ENCODE data around the gene WWOX.

Gene WWOX

GRCh38 chr16:78706637-78707036 lies 607.2 kb downstream of the WWOX start:
- no peaks in the 10 kb centered on the region for H3K27me3 ChIP-seq (ENCODE audit: insufficient read depth, insufficient read length)
- H3K9ac ChIP-seq (ENCODE audit: insufficient read length, low read depth): no peak overlapping the region
- H3K36me3 ChIP-seq (ENCODE audit: insufficient read depth, insufficient read length, low read length): no peaks in the 10 kb centered on the region
- TF ChIP-seq SUZ12 (IDR thresholded peaks at IDR 0.05; ENCODE audit: extremely low read depth, insufficient read depth, insufficient read length) (no peak), YY1 (IDR thresholded peaks at IDR 0.05; ENCODE audit: insufficient read depth, insufficient read length) (no peak)
- peaks cover 16% of the 10 kb centered on the region for H3K9me3 ChIP-seq (ENCODE audit: insufficient read depth, low read length)
- H3K4me3 ChIP-seq (ENCODE audit: insufficient read length, low read depth): no peak overlapping the region
- no peak for DNase-seq (ENCODE audit: low read depth, low spot score)
- no peaks in the 10 kb centered on the region for H3K4me1 ChIP-seq (ENCODE audit: insufficient read depth, insufficient read length)

- H3K9ac ChIP-seq (ENCODE audit: insufficient read length, low read depth): no peak overlapping the region
- H3K36me3 ChIP-seq (ENCODE audit: insufficient read depth, insufficient read length, low read length): no peaks in the 10 kb centered on the region
- TF ChIP-seq YY1 (IDR thresholded peaks at IDR 0.05; ENCODE audit: insufficient read depth, insufficient read length) (no peak), SUZ12 (IDR thresholded peaks at IDR 0.05; ENCODE audit: extremely low read depth, insufficient read depth, insufficient read length) (no peak), ZNF274 (IDR thresholded peaks at IDR 0.05; ENCODE audit: low read depth, low read length) (no peak)
- no peaks in the 10 kb centered on the region for H3K4me1 ChIP-seq (ENCODE audit: insufficient read depth, insufficient read length)
- H3K4me3 ChIP-seq (ENCODE audit: insufficient read length, low read depth): no peak overlapping the region
- DNase-seq (ENCODE audit: low read depth, low spot score): no peak
- H3K9me3 ChIP-seq (ENCODE audit: insufficient read depth, low read length): peaks cover 16% of the 10 kb centered on the region
- H3K27me3 ChIP-seq (ENCODE audit: insufficient read depth, insufficient read length): no peaks in the 10 kb centered on the region
Observed at GRCh38 chr16:78709137-78709884, 609.9 kb downstream of the WWOX start.

GRCh38 chr16:78715106-78715505 lies 615.7 kb downstream of the WWOX start:
- DNase-seq (ENCODE audit: low read depth, low spot score): no peak
- no peak for TF ChIP-seq YY1 (IDR thresholded peaks at IDR 0.05; ENCODE audit: insufficient read depth, insufficient read length)

DNA sequence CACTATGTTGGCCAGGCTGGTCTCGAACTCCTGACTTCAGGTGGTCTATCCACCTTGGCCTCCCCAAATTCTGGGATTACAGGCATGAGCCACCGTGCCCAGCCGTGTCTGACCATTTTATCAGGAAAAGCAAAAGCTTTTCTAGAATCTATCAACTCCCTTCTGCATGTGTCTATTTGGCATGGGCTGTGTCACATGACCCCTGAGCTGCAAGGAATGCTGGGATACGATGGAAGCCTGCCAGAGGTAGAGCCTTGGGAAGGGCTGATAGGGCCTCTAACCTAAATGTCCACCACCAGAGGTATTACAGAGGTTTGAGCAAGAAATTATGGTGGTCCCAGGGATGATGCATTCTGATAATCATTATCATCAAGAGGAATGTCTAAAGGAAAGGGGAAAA lies 616.2 kb downstream of the WWOX start:
- DNase-seq (ENCODE audit: low read depth, low spot score): no peak
- Histone ChIP-seq H3K9me3 (ENCODE audit: insufficient read depth, low read length) (no peaks in the 10 kb centered on the region), H3K9ac (ENCODE audit: insufficient read length, low read depth) (no peak overlapping the region), H3K36me3 (ENCODE audit: insufficient read depth, insufficient read length, low read length) (no peaks in the 10 kb centered on the region), H3K27me3 (ENCODE audit: insufficient read depth, insufficient read length) (no peaks in the 10 kb centered on the region), H3K4me1 (ENCODE audit: insufficient read depth, insufficient read length) (no peaks in the 10 kb centered on the region), H3K4me3 (ENCODE audit: insufficient read length, low read depth) (no peak overlapping the region)
- TF ChIP-seq SUZ12 (IDR thresholded peaks at IDR 0.05; ENCODE audit: extremely low read depth, insufficient read depth, insufficient read length) (no peak), ZNF274 (IDR thresholded peaks at IDR 0.05; ENCODE audit: low read depth, low read length) (no peak), YY1 (IDR thresholded peaks at IDR 0.05; ENCODE audit: insufficient read depth, insufficient read length) (no peak)

More at GRCh38 chr16:78715106-78715505, 615.7 kb downstream of the WWOX start:
- H3K27me3 ChIP-seq (ENCODE audit: insufficient read depth, insufficient read length): no peaks in the 10 kb centered on the region
- no peaks in the 10 kb centered on the region for H3K4me1 ChIP-seq (ENCODE audit: insufficient read depth, insufficient read length)
- H3K4me3 ChIP-seq (ENCODE audit: insufficient read length, low read depth): no peak overlapping the region
- no peak overlapping the region for H3K9ac ChIP-seq (ENCODE audit: insufficient read length, low read depth)
- H3K9me3 ChIP-seq (ENCODE audit: insufficient read depth, low read length): no peaks in the 10 kb centered on the region
- no peaks in the 10 kb centered on the region for H3K36me3 ChIP-seq (ENCODE audit: insufficient read depth, insufficient read length, low read length)

DNA sequence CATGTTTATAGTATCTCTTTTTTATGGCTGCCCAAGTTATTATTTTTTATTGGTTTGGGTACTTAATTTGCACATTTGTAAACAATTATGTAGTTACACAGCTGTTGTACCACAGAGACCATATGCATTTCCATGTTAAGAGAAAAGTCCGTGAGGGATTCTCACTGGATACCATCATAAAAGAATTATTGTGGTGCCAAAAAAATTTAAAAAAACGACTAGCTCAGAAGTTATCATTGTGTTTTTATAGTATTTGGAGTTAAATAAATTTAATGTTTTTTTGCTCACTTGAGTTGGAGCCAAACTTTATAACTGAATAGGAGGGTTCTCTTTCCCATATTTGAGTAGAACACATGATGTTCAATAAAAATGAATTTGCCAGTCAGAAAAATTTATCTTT lies 618.7 kb downstream of the WWOX start:
- no peak for DNase-seq (ENCODE audit: low read depth, low spot score)
- Histone ChIP-seq H3K4me1 (ENCODE audit: insufficient read depth, insufficient read length) (no peaks in the 10 kb centered on the region), H3K4me3 (ENCODE audit: insufficient read length, low read depth) (no peak overlapping the region), H3K9ac (ENCODE audit: insufficient read length, low read depth) (no peak overlapping the region), H3K36me3 (ENCODE audit: insufficient read depth, insufficient read length, low read length) (no peaks in the 10 kb centered on the region), H3K27me3 (ENCODE audit: insufficient read depth, insufficient read length) (no peaks in the 10 kb centered on the region), H3K9me3 (ENCODE audit: insufficient read depth, low read length) (no peaks in the 10 kb centered on the region)
- no peak for TF ChIP-seq SUZ12 (IDR thresholded peaks at IDR 0.05; ENCODE audit: extremely low read depth, insufficient read depth, insufficient read length)
- TF ChIP-seq YY1 (IDR thresholded peaks at IDR 0.05; ENCODE audit: insufficient read depth, insufficient read length): no peak
- TF ChIP-seq ZNF274 (IDR thresholded peaks at IDR 0.05; ENCODE audit: low read depth, low read length): no peak

DNA sequence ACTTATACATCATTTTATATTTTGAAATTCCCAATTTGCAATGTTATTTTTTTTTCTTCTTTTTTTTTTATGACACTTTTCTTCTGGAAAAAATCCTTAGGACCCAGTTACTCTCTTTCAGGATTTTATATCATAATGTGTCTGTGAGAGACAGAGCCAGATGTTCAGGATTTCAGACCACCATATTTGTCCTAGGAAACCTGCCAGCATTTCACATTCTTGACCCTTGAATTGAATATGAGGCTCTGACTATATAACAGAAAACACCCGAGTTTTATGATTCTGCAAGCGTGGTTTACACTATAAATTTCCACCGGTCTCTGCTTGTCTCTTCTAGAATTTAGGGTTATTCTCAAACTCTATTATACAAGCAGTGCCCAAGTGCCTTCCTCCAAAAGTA lies 621.0 kb downstream of the WWOX start:
- TF ChIP-seq ZNF274 (IDR thresholded peaks at IDR 0.05; ENCODE audit: low read depth, low read length): no peak
- no peak for TF ChIP-seq SUZ12 (IDR thresholded peaks at IDR 0.05; ENCODE audit: extremely low read depth, insufficient read depth, insufficient read length)
- TF ChIP-seq YY1 (IDR thresholded peaks at IDR 0.05; ENCODE audit: insufficient read depth, insufficient read length): no peak
- no peaks in the 10 kb centered on the region for H3K27me3 ChIP-seq (ENCODE audit: insufficient read depth, insufficient read length)
- no peaks in the 10 kb centered on the region for H3K9me3 ChIP-seq (ENCODE audit: insufficient read depth, low read length)
- H3K9ac ChIP-seq (ENCODE audit: insufficient read length, low read depth): no peak overlapping the region
- H3K36me3 ChIP-seq (ENCODE audit: insufficient read depth, insufficient read length, low read length): no peaks in the 10 kb centered on the region
- no peak for DNase-seq (ENCODE audit: low read depth, low spot score)
- H3K4me3 ChIP-seq (ENCODE audit: insufficient read length, low read depth): no peak overlapping the region
- no peaks in the 10 kb centered on the region for H3K4me1 ChIP-seq (ENCODE audit: insufficient read depth, insufficient read length)

DNA sequence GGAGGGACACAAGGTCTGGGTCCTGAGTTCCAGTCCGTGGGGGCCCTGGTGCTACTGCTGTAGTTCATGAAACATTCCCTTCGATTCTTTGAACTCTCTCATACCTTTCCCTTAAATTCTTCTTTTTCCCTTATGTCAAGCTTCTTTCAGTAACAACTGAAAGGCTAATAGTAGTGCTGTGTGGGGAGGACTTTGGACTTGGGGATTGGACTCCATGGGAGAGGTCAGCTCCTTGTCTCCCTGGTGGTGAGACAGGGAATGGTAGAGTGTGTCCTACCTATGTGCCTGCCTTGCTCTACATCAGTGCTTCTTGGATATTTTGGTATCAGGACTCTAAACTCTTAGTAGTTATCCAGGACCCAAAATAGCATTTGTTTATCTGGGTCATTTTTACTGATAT lies 628.1 kb downstream of the WWOX start:
- TF ChIP-seq ZNF274 (IDR thresholded peaks at IDR 0.05; ENCODE audit: low read depth, low read length) (no peak), SUZ12 (IDR thresholded peaks at IDR 0.05; ENCODE audit: extremely low read depth, insufficient read depth, insufficient read length) (no peak), YY1 (IDR thresholded peaks at IDR 0.05; ENCODE audit: insufficient read depth, insufficient read length) (no peak)
- Histone ChIP-seq H3K27me3 (ENCODE audit: insufficient read depth, insufficient read length) (no peaks in the 10 kb centered on the region), H3K9ac (ENCODE audit: insufficient read length, low read depth) (no peak overlapping the region), H3K36me3 (ENCODE audit: insufficient read depth, insufficient read length, low read length) (no peaks in the 10 kb centered on the region), H3K4me3 (ENCODE audit: insufficient read length, low read depth) (no peak overlapping the region), H3K9me3 (ENCODE audit: insufficient read depth, low read length) (no peaks in the 10 kb centered on the region), H3K4me1 (ENCODE audit: insufficient read depth, insufficient read length) (no peaks in the 10 kb centered on the region)
- DNase-seq (ENCODE audit: low read depth, low spot score): no peak

Measured in NT2/D1 (cell line).